GM18499 (cell line): ENCODE measurements around the gene CNPY1.
"Not testable (repeated sequence)": the region's sequence is repeated elsewhere in the genome, so short reads cannot be mapped to it uniquely, and the experiment has no call there.

Experiments
- ATAC-seq: cut with Tn5 transposase; IDR thresholded peaks from one replicate; pipeline ENCODE4 v1.9.1; 2021; ENCODE audit warnings: moderate number of reproducible peaks; ENCODE audit not compliant: insufficient read depth, unreplicated experiment

Gene CNPY1

DNA sequence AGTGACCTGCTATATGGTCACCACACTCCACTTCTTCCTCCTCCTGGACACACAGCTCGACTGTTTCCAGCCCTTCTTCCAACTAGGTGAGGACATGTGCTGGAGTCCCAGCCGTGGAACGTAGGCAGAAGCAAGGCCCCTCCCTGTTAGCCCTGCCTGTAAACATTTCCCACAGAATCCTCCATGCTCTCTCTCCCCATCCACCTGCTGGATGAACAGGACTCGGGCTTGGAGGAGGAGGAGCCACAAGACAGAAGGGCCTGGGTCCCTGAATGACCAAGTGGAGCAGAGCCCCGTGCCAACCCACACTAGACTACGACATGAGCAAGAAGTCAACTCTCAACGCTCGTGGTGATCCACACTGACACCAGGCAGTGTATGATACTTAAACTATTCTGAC lies 9.9 kb downstream of the CNPY1 start:
- no peak for ATAC-seq

DNA sequence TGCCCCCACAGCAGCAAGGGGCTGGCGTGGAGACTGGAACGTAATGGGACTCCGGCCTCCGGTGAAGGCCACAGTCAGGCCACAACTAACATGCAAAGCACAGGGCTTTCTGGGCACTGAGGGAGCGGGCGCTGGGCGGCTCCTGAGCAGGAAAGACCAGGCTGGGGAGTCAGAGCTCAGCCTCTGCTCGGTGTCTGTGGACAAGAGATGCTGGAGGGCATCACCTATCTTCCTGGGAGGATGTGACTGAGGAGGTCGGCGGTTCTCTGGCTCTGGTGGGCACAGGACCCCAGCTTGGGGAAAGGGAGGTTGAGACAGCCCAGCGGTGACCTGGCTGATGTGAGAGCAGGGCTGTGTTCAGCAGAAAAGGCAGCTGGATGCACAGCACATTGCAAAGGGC lies 11.7 kb downstream of the CNPY1 start:
- ATAC-seq: no peak

DNA sequence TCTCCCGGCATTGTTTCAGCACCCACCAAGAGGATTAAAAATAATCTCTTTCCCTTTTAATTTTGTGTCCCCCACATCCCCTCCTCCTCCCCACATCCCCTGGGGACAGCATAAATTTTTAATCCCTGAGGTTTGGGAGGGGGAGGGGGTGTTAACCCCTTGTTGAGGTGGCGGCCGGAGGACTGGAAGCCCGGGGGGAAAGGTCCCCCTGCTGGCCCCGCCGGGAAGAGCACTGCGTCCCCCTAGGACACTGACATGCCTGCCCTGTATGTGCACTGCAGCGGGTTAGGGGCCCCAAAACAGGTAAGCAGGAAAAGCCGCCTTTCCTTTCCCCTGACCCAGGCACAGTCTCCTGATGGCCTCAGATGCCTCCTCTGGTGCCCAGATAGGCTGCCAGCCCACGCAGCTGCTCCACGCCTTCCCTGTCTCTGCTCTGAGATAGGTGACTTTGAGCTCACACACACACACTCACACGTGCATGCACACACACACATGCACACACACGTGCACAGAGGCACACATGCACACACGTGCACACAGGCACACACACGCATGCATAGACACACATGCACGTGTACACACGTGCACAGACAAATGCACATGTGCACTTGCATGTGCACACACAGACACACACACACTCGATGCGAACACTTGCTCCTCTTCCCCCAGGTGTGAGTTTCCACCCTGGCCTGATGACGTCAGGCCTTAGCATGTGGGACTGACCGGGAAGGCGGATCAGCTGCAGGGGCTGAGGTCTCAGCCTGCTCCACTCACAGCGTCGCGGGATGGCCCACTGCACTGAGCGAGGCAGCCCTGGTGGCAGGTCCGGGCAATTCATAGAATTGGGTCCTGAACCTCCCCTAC lies 12.3 kb downstream of the CNPY1 start:
- ATAC-seq: no peak

DNA sequence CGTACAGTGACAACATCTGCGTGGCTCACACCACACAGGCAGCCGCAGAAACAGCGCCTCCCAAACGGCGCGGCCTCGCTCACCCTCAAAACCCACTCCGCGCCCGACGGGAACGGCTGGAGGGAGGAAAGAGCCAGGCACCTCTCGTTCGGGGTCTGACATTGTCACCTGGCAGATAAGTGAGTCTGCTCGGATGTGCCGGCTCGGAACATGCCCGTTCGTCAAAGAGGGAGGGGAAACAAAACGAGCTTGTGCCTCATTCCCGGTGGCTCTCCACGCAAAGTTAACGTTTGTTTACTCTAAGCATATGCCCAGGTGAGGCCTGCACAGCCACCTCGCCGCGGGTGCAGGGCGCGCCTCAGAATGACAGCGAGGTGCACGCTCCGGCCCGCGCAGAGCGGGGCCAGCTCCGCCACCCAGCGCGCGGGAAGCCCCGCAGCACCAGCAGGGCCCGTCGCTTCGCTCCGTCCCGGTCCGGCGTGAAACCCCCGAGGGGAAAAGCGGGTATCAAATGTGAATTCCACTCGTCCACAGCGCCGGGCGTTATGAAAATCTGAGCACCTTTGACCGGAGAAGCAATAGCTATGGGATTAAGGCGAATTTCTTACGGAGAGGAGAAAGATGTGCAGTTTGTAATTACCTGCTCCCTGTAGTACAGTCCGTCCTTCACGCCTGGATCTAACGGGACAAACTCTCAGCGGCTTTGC lies 13.1 kb downstream of the CNPY1 start:
- no peak for ATAC-seq

DNA sequence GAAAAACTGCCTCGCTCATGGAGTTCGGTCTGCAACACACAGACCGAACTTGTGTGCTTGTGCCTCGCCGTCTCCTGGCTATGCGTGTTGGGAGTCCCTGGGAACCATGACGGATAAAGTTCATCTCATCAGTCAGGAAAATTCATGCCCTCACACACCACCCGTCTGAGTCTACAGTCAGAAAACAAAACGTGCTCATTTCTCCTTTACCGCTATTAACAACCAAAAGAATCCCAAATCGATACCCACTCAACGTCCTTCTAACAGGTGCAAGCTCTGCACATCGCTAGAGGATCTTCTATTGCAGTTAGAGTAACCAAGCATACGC lies 13.6 kb downstream of the CNPY1 start:
- no peak for ATAC-seq

DNA sequence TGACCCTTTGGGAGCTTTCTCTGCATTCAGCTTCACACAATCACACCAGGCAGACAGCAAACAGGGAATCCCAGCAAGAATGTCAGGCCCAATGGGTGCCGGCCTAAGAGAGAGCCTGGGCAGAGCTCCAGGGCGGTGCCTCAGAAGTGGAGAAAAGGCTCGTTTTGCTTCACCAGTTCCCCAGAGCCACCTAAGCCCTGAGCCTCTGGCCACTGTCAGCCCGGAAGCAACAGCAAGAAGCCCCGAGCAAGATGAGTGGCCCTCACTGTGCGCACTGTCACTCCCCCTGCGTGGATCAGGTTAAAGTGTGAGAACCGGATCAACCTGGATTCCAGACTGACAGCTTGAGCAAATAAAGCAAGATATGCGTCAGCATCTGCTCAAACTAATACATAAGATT lies 14.7 kb downstream of the CNPY1 start:
- no peak for ATAC-seq

DNA sequence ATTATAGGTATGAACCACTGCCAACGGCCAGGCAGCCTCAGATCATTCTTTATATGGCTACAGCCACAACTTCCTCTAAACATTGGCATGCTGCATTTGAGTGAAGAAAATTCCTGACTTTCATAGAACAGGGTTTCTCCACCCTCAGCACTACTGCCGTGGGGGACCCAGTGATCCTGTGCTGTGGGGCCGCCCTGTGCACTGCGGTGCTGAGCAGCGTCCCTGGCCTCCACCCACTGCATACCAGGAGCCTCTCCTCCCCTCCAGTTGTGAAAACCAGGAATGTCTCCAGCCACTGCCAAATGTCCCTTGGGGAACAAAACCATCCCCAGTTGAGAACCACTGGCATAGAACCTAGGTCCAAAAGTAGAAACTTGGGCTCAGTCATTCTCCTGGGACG lies 15.8 kb downstream of the CNPY1 start:
- no peak for ATAC-seq

DNA sequence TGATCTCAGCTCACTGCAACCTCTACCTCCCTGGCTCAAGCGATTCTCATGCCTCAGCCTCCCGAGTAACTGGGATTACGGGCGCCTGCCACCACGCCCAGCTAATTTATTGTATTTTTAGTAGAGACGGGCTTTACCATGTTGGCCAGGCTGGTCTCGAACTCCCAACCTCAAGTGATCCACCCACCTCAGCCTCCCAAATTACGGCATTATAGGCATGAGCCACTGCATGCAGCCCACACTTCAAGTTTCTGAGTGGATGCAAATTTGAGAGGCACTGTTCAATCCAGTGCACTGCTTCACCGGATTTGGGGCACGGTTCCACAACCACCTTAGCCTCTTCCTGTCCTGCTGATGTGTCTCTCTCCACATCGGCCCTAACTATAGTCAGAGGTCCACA lies 16.5 kb downstream of the CNPY1 start:
- no peak for ATAC-seq

DNA sequence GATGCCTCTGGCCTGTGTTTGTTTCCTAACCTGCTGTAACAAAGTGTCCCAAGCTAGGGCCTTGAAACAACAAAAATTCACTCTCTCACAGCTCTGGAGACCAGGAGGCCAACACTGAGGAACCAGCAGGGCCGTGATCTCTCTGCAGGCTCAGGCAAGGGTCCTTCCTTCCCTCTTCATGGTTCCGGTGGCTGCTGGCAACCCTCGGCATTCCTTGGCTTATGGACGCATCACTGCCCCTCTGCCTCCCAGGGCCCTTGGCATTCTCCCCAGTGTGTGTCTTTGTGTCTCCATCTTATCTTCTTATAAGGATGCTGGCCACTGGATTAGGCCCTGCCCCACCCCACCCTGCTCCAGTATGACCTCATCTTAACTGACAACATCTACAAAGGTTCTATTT lies 17.0 kb downstream of the CNPY1 start:
- no peak for ATAC-seq

DNA sequence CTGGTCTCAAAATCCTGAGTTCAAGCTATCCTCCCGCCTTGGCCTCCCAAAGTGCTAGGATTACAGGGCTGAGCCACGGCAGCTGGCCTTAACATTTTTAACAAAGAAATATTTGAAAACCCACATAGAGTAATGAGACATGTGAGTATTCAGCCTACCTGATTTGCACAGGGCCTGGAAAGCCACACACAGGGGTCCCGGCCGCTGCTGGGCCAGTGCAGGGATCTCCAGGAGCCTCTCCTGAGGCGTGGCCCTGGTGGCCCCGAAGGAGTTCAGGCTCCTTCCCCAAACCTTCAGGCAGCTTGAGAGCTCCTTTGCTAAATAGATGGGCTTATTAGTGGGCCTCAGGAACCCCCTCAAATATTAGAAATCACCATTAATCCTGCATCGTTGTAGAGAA lies 18.7 kb downstream of the CNPY1 start:
- ATAC-seq: no peak

DNA sequence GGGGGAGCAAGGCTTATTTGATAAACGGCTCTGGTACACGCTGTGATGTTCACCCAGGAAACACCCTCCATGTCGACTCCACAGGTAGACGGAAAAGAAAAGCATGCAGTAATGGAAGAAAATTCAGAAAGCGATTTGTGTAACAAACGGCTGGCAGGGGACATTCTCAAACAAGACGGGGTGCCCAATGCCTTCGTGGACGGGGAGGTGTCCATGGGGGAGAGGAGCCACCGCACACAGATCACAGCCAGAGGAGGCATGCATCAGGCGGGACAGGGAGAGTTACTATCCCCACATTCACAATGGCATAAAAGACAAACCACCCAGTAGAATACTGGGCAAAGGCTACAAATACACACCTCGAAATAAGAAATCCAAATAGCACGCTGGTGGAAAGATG lies 20.1 kb downstream of the CNPY1 start:
- no peak for ATAC-seq

DNA sequence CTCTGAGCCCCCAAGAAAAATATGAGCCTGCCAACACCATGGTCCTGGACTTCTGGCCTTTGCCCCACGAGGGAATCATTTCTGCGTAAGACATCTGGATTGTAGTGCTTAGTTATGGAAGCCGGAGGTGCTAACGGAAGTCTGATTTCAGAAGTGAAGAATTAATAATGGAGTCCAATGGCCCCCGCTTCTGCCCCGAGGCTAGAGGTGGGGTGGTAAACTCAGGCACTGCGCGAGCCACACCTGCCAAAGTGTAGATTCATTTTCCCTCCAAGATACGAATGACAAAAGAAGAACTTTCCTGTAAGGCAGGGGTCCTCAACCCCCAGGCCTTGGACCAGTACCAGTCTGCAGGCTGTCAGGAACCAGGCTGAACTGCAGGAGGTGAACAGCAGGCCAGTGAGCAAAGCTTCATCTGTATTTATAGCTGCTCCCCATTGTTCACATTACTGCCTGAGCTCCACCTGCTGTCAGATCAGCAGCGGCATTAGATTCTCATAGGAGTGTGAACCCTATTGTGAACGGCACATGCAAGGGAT lies 22.3 kb downstream of the CNPY1 start:
- ATAC-seq: no peak

DNA sequence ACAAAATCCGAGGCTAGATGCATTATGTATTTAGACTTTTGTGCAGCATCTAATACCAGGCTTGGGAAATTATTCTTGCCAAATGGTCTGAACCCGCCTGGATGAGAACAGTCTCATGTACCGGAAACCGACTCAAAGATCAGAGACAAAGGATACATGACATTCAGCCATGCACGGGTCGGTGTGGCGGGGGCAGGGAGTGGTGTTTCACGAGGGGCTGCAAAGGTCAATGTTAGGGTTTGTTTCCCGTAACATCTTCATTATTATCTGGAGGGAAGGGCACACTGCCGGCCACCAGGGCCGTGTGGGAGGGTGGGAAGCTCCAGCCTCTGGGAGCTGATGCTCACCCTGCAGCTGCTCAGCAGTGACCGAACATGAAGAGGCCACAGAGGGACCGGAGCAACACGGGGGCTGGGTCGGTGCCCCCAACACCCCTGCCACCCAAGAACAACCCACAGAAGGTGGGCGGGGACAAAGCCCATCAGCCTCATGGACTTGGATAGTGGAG lies 23.1 kb downstream of the CNPY1 start:
- no peak for ATAC-seq

DNA sequence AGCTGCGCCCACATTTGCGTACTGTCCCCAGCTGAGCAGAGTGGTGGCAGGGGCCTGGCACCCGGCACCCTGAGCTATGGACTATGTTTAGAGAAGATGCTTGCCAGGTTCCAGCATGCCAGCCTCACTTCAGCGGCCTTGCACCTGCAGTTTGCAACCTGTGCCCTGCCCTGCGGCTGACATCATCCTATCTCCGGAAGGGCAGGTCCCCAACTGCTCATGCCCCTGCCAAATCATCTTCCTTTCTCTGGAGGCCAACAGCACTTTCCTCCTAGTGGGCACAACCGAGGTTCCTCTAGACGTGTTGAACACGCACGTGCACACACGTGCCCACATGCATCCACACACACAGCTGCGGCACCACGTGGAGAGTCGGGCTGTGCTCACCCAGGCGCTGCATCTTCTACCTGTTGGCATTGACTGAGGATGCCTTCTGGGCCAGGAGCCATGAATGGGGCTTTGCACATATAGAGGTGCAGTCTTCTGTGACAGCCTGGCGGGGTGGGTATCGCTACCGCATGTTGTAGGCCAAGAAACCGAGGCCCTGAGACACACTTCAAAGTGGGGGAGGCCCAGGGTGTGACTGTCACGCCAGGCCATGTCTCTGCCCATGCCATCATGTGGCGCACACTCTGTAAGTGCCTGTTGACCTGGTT lies 24.5 kb downstream of the CNPY1 start:
- no peak for ATAC-seq

DNA sequence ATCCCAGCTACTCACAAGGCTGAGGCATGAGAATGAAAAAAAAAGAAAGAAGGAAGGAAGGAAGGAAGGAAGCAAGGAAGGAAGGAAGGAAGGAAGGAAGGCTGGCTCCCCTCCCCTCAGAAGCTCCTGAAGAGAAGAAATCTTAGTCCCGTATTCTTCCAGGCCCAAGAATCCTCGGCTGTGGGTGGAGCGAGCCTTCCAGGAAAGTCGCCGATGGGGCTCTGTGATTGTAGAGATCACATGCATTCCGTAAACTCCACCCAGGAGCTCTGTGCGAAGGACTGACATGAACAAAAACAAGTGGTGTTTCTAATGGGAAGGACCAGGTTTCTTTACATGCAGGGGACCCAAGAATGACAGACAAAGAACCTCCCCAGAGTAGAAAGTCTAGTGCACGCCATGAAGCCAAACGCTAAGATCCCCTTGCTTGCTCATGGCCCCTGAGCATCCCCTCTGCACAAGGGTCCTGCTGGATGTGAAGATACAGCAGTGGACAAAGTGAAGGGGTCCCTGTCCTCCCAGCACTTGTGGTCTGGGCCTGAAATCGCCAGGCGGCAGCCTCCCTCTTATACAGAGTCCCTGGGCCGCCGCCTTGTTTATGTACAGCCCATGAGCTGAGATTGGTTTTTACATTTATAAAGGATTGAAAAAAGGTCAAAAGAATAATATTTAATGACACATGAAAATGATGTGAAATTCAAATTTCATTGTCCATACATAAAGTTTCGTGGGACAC lies 25.2 kb downstream of the CNPY1 start:
- no peak for ATAC-seq

DNA sequence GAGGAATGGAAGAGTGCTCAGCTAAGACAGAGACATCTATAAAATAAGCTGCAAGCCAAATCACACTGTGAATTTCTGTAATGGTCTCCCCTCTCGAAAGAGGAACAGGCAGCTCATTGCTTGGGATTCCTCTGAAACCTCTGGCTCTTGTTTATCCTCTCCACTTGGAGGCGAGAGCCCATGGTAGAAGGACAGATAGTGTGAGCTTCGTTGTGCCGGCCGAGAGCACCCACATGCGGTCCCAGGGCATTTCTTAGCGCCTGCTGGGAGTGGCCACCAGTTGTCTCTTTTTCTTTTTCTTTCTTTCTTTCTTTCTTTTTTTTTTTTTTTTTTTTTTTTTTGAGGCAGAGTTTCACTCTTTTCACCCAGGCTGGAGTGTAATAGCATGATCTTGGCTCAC lies 26.2 kb downstream of the CNPY1 start:
- ATAC-seq: no peak

DNA sequence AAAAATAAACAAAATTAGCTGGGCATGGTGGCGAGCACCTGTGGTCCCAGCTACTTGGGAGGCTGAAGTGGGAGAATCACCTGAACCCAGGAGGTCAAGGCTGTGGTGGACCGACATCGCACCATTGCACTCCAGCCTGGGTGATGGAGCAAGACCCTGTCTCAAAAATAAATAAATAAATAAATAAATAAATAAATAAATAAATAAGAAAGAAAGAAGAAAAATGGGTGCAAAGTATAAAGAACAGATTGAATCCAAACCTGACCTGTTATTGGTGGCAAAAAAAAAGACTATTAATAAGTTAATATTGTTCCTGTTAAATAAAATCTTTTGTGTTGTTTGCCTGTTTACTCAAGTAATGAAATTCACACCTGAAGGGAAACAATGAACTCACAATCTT lies 27.0 kb downstream of the CNPY1 start:
- not testable (repeated sequence) for ATAC-seq

DNA sequence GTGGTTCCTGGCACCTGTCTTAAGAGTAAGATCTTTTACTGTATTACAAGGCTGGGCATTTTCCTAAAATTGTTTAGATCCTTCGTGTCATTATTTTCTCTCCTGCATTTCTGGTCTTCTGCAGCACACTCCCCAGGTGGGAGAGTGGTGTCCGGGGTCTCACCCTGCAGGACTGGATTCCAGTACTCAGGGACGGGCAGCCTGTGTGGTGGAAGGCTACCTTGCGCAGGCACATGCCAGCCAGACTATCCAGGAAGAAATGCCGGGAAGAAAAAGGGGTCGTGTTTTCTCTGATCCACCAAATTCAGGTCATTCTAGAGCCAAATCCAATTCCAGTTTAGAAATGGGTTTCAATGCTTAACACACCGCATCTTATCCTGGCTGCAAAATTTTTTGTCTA lies 27.7 kb downstream of the CNPY1 start:
- no peak for ATAC-seq

DNA sequence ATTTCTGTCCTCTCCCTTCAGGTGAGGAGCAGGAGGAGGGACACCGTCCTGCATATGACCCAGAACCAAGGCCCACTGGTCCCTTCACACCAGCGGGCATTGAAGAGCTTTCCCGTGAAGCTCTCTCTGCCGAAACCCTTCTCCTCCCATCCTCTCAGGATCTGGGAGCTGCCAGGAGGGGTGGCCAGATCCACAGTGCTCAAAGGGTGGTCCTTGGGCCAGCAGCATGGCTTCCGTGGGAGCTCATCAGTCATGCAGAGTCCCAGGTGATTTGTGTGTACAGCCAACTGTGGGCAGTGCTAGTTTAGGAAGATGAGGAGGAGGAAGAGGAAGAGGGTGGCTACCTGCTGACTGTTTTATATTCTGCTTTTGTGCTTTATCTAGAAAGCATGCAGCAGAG lies 28.4 kb downstream of the CNPY1 start:
- ATAC-seq: no peak

DNA sequence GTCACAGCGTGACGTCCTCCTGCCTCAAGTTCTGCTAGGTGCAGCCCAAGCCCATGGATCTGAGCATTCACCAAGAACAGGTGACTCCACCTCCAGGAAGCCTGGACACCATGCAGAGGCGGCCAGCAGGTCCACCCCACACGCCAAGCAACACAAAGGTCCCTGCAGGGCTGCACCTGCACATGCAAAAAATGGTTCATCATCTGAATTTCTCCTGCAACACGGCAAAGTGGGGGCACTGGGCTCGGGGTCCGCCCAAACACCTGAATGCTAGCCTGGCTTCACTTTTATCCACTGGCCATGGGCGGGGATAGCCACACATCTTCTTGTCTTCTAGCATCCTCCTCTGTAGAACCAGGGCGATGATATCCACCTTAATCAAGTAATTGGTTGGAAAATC lies 28.9 kb downstream of the CNPY1 start:
- ATAC-seq: no peak
